WERI-Rb-1 (cell line): Measurements from ENCODE around the gene PPP1R3C.

Experiments
- DNase-seq: peaks from one replicate; pipeline ENCODE4 v3.0.0-alpha.2; 2020
- H3K27ac ChIP-seq: fragments of 250-450 bp; sonication (Bioruptor Pico); 2 replicates; pipeline ENCODE4 v1.5.1; 2020; ENCODE audit warnings: mild to moderate bottlenecking, moderate library complexity
- H3K27me3 ChIP-seq: fragments of 250-450 bp; sonication (Bioruptor Pico); 2 replicates; pipeline ENCODE4 v1.5.1; 2021; ENCODE audit warnings: mild to moderate bottlenecking, low read depth, moderate library complexity; ENCODE audit not compliant: insufficient read depth, severe bottlenecking
- H3K36me3 ChIP-seq: fragments of 250-450 bp; sonication (Bioruptor Pico); 2 replicates; pipeline ENCODE4 v1.5.1; 2020; ENCODE audit warnings: mild to moderate bottlenecking, moderate library complexity
- H3K4me3 ChIP-seq: 2 replicates; pipeline ENCODE4 v1.5.1; 2011; ENCODE audit warnings: low read depth, mild to moderate bottlenecking, control low read depth, low read length
- H3K9me3 ChIP-seq: fragments of 250-450 bp; sonication (Bioruptor Pico); 2 replicates; pipeline ENCODE4 v1.5.1; 2021; ENCODE audit warnings: mild to moderate bottlenecking, moderate library complexity; ENCODE audit not compliant: severe bottlenecking
- CTCF ChIP-seq: IDR thresholded peaks from 2 replicates; pipeline ENCODE4 v1.5.1; 2011; ENCODE audit warnings: low read depth, mild to moderate bottlenecking, control low read depth, inconsistent platforms, low read length

Gene PPP1R3C

GRCh38 chr10:91582153-91582554, 50.7 kb downstream of the PPP1R3C start:
- Histone ChIP-seq H3K36me3 (no peaks in the 10 kb centered on the region), H3K27me3 (no peaks in the 10 kb centered on the region), H3K9me3 (no peaks in the 10 kb centered on the region), H3K4me3 (no peak overlapping the region), H3K27ac (no peak overlapping the region)
- TF ChIP-seq CTCF: no peak
- DNase-seq: no peak

- no peak for TF ChIP-seq CTCF
- no peak for DNase-seq
- H3K4me3 ChIP-seq: no peak overlapping the region
- H3K9me3 ChIP-seq: no peaks in the 10 kb centered on the region
- H3K27ac ChIP-seq: no peak overlapping the region
- H3K27me3 ChIP-seq: no peaks in the 10 kb centered on the region
- no peaks in the 10 kb centered on the region for H3K36me3 ChIP-seq
These were observed 53.4 kb downstream of the PPP1R3C start for GRCh38 chr10:91579329-91579985.
